NCI-H146 treated with DMSO at 0.1 percent for 48 hours (cell line): ENCODE measurements around the gene DACH1.
"Not testable (repeated sequence)": the region's sequence is repeated elsewhere in the genome, so short reads cannot be mapped to it uniquely, and the experiment has no call there.

Experiments used
- DNase-seq: peaks from one replicate; lab custom pipeline; 2025; ENCODE audit not compliant: unreplicated experiment; lab: John Stamatoyannopoulos, UW

The DACH1 gene

GRCh38 chr13:71867131-71867814 is at the start of gene DACH1:
Gene DACH1, minus strand, starts transcription at chr13:71867204.
- DNase-seq, result peak; percentile 71

DNA sequence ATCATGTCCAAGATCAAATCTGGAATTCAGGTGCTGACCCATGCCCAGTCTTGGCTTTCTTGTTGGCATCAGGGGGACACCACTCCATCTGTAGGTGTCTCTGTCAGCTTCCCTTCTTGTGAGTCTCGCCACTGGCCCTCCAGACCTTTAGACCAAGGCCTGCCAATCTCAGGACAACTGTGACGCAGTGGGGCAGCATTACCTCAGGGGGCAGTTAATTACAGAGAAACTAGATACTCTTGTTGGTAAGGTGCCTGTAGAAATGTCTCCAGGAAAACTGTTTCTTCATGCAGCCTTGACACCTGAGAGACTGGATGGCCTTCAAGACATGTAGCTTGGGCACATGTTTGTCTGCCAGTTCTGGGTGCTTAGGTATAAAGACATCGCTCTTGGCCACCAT is 46.7 kb upstream of the DACH1 start:
- no peak for DNase-seq

- DNase-seq, result no peak
These were observed 45.5 kb upstream of the DACH1 start for GRCh38 chr13:71912524-71912923.

GRCh38 chr13:71906448-71906847 is 39.4 kb upstream of the DACH1 start:
- DNase-seq, result no peak

DNA sequence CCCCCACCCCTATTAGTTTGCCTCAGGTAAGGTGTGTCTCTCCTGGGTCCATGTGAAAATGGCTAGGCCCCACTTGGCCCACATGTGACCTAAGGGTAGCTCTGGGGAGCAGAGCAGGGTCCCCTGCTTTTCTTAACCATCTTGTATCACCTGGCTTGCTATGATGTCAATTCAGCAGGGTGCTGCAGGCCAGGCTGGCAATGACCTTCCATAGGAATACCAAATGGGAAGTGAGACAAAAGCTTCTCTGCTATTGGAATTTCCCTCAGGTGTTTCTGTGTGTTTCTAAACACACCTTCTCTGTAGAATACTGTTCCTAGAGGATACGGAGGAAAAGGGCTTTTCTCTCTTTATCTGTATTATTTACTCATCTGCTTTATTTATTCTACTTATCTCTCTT is 35.7 kb upstream of the DACH1 start:
- DNase-seq, result no peak

DNA sequence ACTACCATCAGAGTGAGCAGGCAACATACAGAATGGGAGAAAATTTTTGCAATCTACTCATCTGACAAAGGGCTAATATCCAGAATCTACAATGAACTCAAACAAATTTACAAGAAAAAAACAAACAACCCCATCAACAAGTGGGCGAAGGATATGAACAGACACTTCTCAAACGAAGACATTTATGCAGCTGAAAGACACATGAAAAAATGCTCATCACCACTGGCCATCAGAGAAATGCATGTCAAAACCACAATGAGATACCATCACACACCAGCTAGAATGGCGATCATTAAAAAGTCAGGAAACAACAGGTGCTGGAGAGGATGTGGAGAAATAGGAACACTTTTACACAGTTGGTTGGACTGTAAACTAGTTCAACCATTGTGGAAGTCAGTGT is 26.5 kb upstream of the DACH1 start:
- DNase-seq, result not testable (repeated sequence)

GRCh38 chr13:71886880-71887279 is 19.9 kb upstream of the DACH1 start:
- no peak for DNase-seq

GRCh38 chr13:71882120-71882519 is 15.1 kb upstream of the DACH1 start:
- DNase-seq, result no peak

- DNase-seq, result no peak
These were observed 13.9 kb upstream of the DACH1 start for GRCh38 chr13:71880753-71881541.

DNA sequence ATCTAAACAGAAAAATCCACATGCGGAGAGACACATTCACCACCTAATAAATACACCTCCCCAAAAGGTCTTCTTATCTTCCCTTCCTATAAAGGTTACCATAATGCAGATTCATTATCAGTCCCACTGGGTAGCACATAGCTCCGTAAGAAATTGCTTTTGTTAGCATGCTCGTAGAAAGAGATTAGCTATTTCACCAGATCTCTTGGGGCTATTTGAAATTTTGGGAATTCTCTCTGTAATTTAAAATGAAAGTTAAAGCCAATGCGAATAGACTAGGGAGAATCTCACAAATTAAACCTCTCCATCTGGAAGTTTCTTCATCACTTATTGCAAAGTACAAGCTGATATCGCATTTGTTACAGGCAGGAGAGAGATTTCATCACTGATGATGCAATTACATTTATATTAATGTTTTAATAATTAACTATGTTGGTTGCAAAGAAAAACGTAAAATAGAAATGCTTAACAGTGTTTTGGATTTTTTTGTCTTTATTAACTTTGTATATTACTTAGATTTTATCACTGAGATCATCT is 12.9 kb upstream of the DACH1 start:
- DNase-seq, result no peak

DNA sequence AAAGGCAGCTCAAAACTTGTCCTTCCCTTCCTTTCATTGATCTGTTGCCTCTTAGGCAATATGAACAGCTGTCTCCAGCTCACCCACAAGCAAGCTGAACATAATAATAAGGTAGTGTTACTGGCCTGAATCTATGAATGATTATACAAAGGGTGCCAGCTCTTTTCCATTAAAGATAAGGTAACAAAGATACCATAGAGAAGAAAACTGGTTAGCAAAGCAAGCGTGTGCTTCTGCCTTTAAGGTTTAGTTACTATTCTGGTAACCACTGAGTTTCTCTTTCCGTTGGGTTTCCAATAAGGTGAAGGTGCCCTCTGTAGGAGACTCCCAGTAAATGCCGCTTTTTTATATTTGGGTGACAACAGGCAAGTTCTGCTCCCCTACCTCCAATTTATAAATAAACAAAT is 12.1 kb upstream of the DACH1 start:
- DNase-seq, result peak; percentile 88

GRCh38 chr13:71877256-71877653 is 10.3 kb upstream of the DACH1 start:
- DNase-seq, result no peak

GRCh38 chr13:71876648-71877255 is 9.7 kb upstream of the DACH1 start:
- no peak for DNase-seq

DNA sequence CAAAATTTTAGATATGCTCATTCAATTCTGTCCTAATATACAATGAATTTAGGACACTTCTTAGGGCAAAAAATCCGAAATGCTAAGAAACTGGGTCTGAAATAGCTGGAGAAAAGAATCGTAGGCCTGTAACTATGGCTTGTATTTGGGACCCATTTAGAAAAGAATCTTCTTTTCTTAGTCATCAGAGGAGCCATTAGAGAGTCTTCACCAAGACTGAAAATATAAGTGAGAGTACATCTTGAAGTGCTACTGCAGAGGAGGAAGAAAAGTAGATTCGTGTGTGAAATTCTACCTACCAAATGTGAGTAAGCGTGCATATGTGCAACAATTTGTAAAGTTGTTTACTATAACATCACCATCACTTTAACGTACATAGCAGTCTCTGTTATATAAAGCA is 8.8 kb upstream of the DACH1 start:
- DNase-seq, result no peak

DNA sequence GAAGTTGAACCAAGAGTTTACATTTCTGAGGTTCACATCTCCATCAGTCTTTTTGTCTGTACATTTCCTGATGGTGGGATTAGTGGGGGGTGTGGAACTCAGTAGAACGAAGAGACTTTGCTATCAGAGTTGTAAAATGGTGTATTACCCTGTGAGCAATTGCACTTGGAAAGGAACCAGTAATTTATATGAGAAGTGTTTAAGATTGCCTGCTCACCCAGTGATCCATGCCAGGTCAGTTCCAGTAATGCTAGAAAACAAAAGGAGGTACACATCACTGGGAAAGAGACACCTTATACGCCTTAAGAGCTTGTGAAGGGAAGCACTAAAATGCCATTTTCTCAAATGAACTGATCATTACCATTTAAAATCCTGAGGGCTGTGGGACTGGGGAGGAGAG is 7.5 kb upstream of the DACH1 start:
- DNase-seq, result no peak

DNA sequence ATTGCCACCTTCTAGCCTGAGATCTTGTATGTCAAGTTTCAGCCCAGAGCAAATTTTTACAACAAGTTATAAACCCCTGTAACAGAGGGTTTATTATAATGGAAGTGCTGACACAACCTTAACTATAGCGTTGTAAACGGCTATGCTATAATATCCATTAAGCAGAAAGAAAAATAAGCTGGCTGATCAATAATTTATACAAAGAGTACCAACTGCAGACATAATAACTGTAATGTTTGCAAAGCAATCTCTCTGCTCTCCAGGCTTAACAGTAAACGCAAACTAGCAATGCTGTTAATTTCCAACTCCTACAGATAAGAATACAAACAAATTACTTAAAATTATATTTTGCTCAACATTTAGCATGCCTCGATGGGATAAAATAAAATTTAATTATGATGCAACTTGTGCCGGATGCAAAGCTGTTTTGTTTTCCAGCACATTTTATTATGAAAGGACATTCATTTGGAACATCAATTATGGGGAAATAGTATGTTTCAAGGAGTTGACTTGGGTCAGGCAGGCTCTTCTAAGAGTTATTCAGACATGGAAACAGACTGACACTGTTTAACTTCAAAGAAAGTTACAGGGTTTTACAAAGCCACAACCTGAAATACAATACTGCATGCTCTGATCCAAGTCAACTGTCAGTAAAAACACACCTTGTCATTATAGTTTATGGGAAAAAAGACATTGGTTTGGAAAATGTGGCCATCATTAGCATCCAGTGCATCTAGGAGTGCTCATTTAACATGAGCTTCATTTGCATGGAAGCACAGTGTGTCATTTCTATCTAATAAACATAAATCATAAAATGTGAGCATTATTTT is 6.6 kb upstream of the DACH1 start:
- DNase-seq, result peak; percentile 85

DNA sequence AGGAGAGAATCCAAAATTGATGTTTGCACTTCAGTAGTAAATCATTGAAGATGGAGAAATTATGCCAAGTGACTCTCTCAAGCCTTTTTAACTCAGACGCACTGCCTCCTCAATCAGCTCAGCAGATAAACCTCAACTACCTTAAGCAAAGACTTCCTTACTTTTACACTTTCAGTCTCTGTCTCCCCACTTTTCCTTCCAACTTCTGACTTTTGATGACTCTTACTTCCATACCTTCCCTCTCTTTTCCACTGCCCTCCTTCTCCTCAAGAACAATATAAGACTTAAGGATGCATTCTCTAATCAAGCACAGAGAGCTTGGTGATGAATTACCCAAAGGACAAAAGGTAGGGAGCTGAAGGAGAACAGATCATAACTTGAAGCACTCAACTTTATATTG is 4.8 kb upstream of the DACH1 start:
- DNase-seq, result no peak

- peak; percentile 54 for DNase-seq
These were observed 4.3 kb upstream of the DACH1 start for GRCh38 chr13:71871176-71871754.

- DNase-seq, result no peak
These were observed 3.1 kb upstream of the DACH1 start for GRCh38 chr13:71870100-71870499.

DNA sequence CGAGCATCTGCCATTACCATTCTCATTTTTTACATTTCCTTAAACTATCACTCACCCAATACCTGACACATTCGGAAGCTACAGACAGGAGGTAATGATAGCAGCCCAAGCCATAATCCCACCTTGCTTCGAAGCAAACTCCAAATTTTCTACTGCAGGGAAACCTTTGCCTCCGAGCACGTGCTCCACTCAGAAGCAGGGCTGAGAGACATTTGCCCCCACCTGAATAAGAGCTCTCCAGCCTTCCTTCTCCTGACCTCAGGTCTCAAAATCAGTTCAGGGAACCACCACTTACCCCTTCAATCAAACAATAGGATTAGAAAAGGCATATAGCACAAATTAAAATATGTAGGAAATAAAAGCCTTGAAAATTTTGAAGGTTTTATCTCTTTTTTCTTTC is 2.3 kb upstream of the DACH1 start:
- no peak for DNase-seq
